ENCODE results near the gene CABP7. TPM values are rescaled to one million over a fixed set of nuclear protein-coding genes. Genes with fewer than 3 reads are reported as not detected.

Gene CABP7
- total RNA-seq, 1 experiment from 2014 or later, result not detected

- DNase-seq (ENCODE audit: low spot score), result no peak
- intact Hi-C loops (cut with micrococcal nuclease; ENCODE audit: unreplicated experiment), result no loop called here
- BruUV-seq (replicated peaks), result no TSS peak
- H3K4me3 ChIP-seq (ENCODE audit: low read depth, low read length, poor library complexity, severe bottlenecking), result no peak overlapping the region
- H3K27me3 ChIP-seq (replicated peaks; ENCODE audit: insufficient read depth, low read depth, low read length, poor library complexity), result no peaks in the 10 kb centered on the region
- H3K36me3 ChIP-seq (ENCODE audit: insufficient read depth, low read length, poor library complexity, severe bottlenecking), result no peaks in the 10 kb centered on the region
- TF ChIP-seq, protein P1, sequence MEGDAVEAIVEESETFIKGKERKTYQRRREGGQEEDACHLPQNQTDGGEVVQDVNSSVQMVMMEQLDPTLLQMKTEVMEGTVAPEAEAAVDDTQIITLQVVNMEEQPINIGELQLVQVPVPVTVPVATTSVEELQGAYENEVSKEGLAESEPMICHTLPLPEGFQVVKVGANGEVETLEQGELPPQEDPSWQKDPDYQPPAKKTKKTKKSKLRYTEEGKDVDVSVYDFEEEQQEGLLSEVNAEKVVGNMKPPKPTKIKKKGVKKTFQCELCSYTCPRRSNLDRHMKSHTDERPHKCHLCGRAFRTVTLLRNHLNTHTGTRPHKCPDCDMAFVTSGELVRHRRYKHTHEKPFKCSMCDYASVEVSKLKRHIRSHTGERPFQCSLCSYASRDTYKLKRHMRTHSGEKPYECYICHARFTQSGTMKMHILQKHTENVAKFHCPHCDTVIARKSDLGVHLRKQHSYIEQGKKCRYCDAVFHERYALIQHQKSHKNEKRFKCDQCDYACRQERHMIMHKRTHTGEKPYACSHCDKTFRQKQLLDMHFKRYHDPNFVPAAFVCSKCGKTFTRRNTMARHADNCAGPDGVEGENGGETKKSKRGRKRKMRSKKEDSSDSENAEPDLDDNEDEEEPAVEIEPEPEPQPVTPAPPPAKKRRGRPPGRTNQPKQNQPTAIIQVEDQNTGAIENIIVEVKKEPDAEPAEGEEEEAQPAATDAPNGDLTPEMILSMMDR (conservative IDR thresholded peaks at IDR 0.05; ENCODE audit: low read depth, low read length), result no peak
- TF ChIP-seq EZH2 (IDR thresholded peaks at IDR 0.05; ENCODE audit: borderline replicate concordance, low read depth, low read length, poor library complexity, severe bottlenecking), result no peak
- POLR2A ChIA-PET (ENCODE audit: low non-redundant PET), result interaction anchor here (0.7 kb wide), 1 partner anchor 394 kb away, joined by 3 read pairs; no protein-coding TSS in a partner anchor
- peaks cover 24% of the 10 kb centered on the region for H3K4me1 ChIP-seq (ENCODE audit: insufficient read depth, low read length, poor library complexity, severe bottlenecking)
- CTCF ChIA-PET, result no interaction called here
- no peaks in the 10 kb centered on the region for H3K9me3 ChIP-seq (ENCODE audit: low read depth, low read length, poor library complexity, severe bottlenecking)
- no peak overlapping the region for H3K27ac ChIP-seq (ENCODE audit: low read depth, low read length, poor library complexity, severe bottlenecking)
These were observed 35.6 kb upstream of the CABP7 start for GRCh38 chr22:29684244-29684643.

GRCh38 chr22:29689206-29689879 is 30.5 kb upstream of the CABP7 start:
- no peaks in the 10 kb centered on the region for H3K36me3 ChIP-seq (ENCODE audit: insufficient read depth, low read length, poor library complexity, severe bottlenecking)
- no peaks in the 10 kb centered on the region for H3K27me3 ChIP-seq (replicated peaks; ENCODE audit: insufficient read depth, low read depth, low read length, poor library complexity)
- no peaks in the 10 kb centered on the region for H3K9me3 ChIP-seq (ENCODE audit: low read depth, low read length, poor library complexity, severe bottlenecking)
- H3K4me3 ChIP-seq (ENCODE audit: low read depth, low read length, poor library complexity, severe bottlenecking), result peak overlapping the region; percentile 13
- intact Hi-C loops (cut with micrococcal nuclease; ENCODE audit: unreplicated experiment), result no loop called here
- peaks cover 60% of the 10 kb centered on the region for H3K4me1 ChIP-seq (ENCODE audit: insufficient read depth, low read length, poor library complexity, severe bottlenecking)
- no TSS peak for BruUV-seq (replicated peaks)
- CTCF ChIA-PET, result interaction anchor here (0.6 to 1.8 kb wide), 7 partner anchors 8 to 400 kb away, joined by 3 to 18 read pairs (median 5); no protein-coding TSS in a partner anchor
- TF ChIP-seq EZH2 (IDR thresholded peaks at IDR 0.05; ENCODE audit: borderline replicate concordance, low read depth, low read length, poor library complexity, severe bottlenecking), result no peak
- TF ChIP-seq, protein P1 (conservative IDR thresholded peaks at IDR 0.05; ENCODE audit: low read depth, low read length), result no peak
- peak overlapping the region; percentile 71 for H3K27ac ChIP-seq (ENCODE audit: low read depth, low read length, poor library complexity, severe bottlenecking)
- POLR2A ChIA-PET (ENCODE audit: low non-redundant PET), result interaction anchor here (0.6 to 0.7 kb wide), 4 partner anchors 20 to 1349 kb away, joined by 3 to 21 read pairs (median 4); no protein-coding TSS in a partner anchor
- DNase-seq (ENCODE audit: low spot score), result peak; percentile 88

DNA sequence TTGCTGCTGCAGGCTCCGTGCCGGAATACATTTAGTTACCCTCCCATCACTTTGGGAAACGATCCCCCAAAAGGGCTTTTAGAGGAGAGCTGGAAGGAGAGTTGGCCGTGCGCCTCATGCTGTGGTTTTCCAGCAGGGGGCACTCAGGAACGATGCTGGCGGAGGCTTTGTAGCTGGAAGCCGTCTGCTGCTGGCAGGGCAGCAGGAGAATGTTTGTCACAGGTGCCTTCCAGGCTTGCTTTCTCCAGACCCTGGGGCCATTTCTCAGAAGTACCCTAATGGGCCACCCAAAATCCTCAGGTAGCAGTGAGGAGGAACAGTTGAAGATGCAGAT is 30.0 kb upstream of the CABP7 start:
- peak; percentile 86 for DNase-seq (ENCODE audit: low spot score)

More for the DNA sequence above, 30.0 kb upstream of the CABP7 start:
- Histone ChIP-seq H3K4me3 (ENCODE audit: low read depth, low read length, poor library complexity, severe bottlenecking) (peak overlapping the region; percentile 13), H3K9me3 (ENCODE audit: low read depth, low read length, poor library complexity, severe bottlenecking) (no peaks in the 10 kb centered on the region), H3K36me3 (ENCODE audit: insufficient read depth, low read length, poor library complexity, severe bottlenecking) (no peaks in the 10 kb centered on the region), H3K27me3 (replicated peaks; ENCODE audit: insufficient read depth, low read depth, low read length, poor library complexity) (no peaks in the 10 kb centered on the region), H3K27ac (ENCODE audit: low read depth, low read length, poor library complexity, severe bottlenecking) (peak overlapping the region; percentile 71), H3K4me1 (ENCODE audit: insufficient read depth, low read length, poor library complexity, severe bottlenecking) (peaks cover 63% of the 10 kb centered on the region)
- POLR2A ChIA-PET (ENCODE audit: low non-redundant PET), result interaction anchor here (0.6 to 0.7 kb wide), 4 partner anchors 52 to 1348 kb away, joined by 3 to 21 read pairs (median 4); no protein-coding TSS in a partner anchor
- no TSS peak for BruUV-seq (replicated peaks)
- CTCF ChIA-PET, result interaction anchor here (0.6 to 1.8 kb wide), 8 partner anchors 9 to 399 kb away, joined by 3 to 18 read pairs (median 5); partner anchors contain the start of gene ZMAT5
- TF ChIP-seq, protein P1 (conservative IDR thresholded peaks at IDR 0.05; ENCODE audit: low read depth, low read length), result peak; percentile 91
- TF ChIP-seq EZH2 (IDR thresholded peaks at IDR 0.05; ENCODE audit: borderline replicate concordance, low read depth, low read length, poor library complexity, severe bottlenecking), result no peak
- intact Hi-C loops (cut with micrococcal nuclease; ENCODE audit: unreplicated experiment), result loop anchor here (1.0 to 2.0 kb wide), 2 partner anchors 49 to 315 kb away; no protein-coding TSS in a partner anchor

Measured in A673 (cell line).